Glomerular visceral epithelial cell (primary cell): ENCODE measurements around the gene RHOH.

Experiments
- DNase-seq: peaks from one replicate; pipeline ENCODE4 v3.0.0-alpha.2; 2016; ENCODE audit errors: extremely low spot score

RHOH gene

DNA sequence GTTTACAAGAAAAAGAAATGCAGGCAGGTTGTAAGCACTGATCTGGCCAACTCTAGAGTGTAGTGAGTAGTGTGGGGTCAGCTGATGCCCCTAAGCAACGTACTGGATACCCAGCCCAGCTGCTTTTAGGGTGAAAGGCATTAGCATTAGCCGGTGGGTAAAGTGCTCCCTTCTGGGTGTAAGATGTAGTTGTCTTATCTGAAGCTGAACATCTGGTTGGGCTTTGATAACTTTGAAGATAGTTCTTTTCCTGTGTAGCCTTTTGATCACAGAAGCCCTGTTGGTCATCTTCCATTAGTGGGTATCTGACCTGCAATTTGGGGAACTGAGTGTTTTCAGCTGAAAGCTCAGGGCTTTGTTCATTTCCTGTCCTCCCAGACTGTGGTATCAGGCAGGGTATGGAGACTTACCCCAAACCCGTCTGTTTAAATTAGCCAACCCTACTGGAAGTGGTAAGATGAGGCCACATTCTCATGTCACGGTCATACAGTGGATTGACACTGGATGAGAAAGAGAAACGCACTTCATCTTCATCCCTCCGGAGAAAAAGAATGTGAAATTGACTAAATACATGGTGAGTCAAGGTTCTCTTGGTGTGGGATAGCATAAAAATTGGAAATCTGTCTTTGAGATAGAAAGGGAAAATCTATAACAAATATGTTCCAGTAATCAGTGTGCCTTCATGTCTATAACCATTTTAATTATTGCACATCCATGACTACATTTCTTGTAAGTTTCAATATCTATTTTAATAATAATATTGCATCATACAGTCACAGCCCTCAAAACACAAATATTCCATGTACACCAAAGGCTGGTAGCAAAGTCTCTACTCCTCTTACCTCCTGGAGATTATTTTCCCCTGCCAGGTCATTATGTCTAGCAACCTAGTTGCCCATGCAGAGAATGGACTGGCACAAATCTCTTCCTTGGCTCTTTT is 8.7 kb downstream of the RHOH start:
- no peak for DNase-seq

DNA sequence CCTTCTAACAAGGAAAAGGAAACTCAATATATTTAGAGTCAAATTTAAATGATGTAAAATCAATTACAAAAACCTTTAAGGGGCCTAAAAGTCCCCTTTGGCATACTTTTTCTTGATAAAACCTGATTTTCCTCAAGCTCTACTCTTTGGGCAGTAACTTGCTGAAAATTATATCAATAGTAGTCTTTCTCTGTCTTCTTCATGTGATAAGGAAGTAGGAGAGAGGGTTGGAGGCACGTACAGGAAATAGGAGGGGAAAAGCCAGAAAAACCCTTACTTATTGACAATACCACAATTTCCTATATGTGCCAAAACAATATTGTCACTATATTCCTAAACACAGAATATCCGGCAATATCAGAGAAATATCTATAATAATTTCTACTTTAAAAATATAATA is 9.6 kb downstream of the RHOH start:
- DNase-seq, result no peak

DNA sequence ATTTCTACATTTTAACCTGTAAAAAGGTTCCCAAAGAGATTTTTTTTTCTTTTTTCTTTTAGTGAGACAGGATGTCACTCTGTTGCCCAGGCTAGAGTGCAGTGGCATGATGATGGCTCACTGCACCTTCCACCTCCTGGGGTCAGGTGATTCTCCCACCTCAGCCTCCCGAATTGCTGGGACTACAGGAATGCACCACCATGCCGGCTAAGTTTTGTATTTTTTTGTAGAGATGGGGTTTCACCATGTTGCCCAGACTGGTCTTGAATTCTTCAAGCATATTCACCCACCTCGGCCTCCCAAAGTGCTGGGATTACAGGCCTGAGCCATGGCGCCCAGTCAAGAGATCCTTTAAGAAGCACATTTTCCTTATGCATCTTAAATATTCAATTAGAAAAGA is 12.6 kb downstream of the RHOH start:
- DNase-seq, result no peak

DNA sequence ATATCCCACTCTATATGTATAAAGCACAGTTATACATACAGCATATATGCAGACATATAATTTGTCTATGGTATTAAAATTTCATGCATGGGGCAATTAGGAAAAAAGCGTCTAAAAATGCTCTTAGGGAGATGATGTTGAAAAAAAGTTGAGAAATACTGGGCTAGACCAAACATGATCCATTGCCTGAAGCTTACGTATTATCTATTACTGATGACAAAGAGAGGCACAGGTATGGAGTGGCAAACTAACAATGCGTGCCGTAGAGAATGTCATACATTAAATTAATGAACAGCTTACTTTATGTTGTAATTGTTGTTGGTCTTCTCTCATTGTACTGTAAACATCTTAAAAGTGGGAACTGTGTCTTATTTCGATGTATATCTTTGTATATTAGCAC is 13.9 kb downstream of the RHOH start:
- DNase-seq, result no peak

DNA sequence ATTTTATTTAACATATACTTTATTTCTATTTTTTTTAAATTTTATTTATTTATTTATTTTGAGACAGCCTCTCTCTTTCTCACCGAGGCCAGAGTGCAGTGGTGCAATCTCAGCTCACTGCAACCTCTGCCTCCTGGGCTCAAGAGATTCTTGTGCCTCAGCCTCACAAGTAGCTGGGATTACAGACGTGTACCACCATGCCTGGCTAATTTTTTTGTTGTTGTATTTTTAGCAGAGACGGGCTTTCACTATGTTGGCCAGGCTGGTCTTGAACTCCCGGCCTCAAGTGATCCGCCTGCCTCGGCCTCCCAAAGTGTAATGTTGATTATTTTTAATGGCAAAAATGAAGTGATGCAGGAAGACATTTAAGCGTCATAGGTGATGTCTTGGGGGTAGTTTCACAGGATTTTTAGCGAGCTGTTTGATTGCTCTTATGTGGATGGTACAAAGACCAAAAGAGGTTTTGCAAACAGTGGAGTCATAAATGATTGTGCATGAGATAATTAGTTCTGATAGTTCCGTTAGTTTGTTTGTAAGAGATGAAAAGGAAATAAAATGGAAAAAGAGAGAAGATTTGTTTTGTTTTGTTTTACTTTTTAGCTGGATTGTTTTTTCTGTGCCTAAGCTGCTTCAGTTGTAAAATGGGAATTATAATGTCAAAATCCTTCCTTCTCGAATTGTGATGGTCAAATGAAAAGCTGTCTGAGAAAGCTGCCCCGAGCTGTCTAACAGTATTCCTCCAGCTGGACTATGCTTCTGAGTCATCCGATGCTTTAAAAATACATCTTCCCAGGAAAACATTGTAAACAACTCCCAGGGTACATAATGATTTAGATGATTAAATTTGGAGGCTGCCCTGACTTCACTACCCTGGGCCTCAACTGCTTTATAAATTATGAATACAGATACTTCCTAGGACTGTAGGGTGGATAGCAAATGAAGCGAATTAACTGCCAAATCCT is 14.7 kb downstream of the RHOH start:
- DNase-seq, result no peak

DNA sequence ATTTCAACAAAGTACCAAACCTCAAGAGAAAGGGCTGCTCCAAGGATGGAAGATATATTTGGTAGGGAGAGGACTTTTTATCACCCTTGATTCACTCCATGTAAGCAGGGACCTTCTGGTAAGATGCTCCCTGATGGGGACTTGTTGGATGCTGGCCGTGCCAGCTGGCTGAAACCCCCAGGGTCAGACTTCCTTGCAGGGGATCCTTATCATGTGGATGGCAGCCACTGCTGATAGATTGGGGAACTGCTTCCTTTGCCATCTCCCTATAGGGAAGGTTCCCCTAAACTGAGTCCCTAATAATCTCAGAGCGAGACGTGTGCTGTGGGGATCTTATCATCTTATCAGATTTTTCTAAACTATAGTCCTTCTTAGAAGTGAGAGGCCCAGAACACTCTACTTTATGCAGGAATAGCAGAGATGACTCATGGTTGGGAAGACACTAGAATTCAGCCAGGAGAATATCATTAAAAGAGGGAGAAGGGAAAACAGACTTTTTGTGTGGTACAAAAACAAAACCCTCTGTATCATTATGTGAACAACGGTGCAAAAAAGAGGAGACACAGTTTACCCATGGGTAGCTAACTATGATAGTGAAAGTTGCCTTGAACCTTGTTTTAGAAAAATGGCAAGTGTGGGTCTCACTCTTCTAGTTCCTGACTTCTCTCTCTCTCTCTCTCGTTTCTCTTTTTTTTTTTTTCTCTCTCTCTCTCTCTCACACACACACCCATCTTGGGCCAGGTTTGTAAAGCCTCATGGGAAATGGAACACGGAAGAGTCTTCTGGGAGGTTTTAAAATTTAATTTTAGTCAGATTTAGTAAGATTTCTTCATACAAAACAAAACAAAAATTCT is 16.1 kb downstream of the RHOH start:
- no peak for DNase-seq

DNA sequence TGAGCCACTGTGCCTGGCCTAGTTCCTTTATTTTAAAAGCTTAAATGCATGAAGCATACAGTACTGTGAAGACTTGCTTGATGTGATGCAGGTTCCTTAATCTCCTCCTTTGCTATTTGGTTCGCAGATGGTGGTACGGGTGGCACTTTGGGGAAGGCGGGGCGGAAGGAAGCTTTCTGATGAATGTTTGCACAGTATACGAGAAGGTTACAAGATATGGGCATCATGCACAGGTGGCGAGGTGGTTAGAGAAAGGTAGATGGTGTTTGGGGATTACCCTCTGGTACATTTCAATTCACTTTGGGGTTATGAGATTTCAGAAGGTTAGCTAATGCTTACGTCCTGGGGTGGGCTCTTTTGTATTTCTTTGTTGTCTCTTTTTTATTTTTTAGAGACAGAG is 17.2 kb downstream of the RHOH start:
- no peak for DNase-seq

DNA sequence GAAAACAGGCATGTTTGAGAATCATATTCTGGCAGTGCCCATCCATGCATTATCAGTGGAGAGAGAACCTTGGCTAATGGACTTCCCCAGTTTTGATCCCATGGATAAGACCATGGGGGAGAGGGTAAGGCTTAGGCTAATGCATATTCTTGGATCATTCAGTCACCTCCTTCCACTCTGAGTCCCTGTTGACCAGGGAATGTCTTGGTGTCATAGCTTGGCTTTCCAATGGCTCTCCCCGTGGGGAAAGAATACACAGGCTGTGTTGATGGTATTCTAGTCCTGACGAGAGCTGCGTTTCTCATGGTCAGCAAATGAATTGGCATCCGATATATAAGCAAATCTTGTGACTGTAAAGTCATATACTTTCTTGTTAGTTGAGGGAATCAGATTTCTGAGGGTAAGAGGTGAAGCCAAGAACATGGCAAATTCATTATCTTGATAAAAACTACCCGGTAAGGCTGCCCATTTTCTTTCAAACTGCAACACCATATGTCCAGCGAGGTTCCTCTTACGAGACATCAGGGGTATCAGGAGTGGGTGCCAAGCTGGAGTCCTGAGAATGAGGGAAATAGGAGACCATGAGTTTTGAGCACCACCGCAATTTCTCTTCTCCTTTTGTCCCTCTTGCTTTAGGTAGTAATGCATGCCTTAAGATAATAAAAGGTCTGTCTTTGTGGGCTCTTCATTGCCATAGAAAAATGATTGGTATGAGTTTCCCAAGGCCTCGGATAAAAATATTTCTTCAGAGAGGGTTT is 18.0 kb downstream of the RHOH start:
- no peak for DNase-seq

DNA sequence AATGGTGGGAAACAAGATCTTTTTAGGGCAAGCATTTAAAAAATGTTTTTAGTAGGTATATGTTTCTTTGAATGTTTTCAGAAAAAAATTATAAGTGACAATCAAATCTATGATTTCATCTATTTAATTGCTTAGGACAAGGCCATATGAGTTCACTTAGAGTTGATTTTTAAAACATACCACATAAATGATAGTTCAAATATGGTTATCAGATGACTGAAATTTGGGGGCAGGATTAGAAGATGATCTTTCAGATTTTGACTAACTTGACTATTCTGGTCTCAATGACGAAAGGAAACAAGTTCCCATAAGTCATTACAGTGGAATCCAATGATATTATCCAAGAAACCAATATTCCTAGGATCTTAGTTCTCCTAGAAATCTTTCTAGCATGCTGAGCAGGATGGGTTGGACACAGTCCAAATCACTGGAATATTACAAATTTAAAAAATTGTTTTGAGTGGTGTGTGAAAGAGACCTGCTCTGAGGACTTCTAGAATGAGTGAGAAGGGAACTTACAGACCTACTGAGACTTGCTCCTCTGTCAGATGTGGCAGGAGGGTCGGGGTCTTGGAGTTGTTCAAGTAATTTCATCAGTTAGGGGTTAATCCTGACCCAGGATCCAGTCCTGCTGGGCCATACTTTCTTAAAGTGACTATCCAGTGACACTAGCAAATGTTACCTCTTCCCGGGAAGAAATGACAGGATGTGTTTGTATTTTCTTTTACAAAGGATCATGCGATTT is 20.0 kb downstream of the RHOH start:
- DNase-seq, result no peak

DNA sequence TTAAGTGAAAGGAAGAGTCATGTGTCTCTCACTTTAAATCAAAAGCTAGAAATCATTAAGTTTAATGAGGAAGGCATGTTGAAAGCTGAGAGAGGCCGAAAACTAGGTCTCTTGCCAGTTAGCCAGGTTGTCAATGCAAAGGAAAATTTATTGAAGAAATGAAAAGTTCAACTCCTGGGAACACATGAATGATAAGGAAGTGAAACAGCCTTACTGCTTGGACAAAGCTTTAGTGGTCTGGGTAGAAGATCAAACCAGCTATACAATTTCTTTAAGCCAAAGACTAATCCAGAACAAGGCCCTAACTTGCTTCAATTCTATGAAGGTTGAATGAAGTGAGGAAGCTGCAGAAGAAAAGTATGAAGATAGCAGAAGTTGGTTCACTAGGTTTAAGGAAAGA is 24.9 kb downstream of the RHOH start:
- no peak for DNase-seq

DNA sequence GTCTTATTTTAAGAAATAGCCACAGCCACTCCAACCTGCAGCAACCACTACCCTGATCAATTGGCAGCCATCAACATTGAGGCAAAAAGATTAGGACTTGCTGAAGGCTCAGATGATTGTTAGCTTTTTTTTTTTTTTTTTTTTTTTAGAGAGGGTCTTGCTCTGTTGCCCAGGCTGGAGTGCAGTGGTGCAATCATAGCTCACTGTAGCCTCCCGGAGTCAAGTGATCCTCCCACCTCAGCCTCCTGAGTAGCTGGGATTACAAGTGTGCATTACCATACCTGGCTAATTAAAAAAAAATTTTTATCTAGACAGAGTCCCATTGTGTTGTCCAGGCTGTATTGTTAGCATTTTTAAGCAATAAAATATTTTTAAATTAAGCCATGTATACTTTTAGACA is 26.5 kb downstream of the RHOH start:
- no peak for DNase-seq

DNA sequence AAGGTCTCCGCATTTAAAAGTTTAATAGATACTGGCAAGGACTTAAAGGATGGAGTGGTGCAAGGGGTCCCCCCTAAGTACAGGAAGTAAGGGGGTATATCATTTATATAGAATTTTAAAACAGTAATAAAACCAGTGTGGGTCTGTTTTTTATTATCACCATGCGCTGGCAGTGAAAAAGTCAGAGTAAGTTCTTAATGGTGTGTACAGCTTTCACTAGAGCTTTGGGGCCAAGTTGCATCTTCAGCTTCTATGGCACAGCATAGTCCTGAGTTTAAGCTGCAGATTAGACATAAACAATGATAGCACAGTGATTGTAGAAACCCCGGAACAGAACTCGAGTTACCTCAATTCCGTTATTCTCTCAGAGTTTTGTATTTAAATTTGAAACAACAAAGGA is 27.6 kb downstream of the RHOH start:
- no peak for DNase-seq

DNA sequence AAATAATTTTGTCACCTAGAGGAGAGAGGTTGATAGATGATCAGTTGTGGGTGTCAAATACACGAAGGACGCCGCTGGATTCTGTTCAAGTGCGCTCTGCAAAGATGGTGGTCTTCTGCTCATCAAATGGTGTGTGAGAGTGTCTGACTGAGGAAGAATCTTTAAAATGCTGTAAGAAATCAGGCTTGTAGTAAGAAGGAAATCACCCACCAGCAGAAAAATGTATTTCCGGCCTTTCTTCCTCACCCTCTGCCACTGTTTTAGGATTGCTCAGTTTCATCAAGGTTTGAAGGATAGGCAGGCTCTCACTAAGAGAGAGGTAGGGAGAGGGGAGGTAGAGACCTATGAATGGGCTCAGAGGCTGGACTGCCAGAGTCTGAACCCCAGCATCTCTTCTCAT is 28.7 kb downstream of the RHOH start:
- no peak for DNase-seq

DNA sequence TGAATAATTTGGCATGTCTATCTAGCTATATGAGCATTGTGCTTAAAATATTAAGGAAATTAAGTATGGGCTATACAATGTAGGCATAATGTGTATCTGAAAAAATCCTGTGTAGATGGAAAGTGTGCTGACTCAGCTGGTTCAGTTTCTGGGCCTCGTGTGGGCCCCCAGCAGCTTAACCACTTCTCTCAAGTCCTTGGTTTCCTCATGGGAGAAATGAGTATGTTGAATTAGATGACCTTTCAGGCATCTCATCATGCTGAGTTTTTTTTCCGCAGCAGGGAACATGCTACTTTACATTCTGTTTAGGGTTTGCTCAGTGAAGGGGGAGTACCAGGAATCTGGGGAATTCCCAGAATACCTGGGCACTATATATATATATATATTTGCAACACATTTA is 30.5 kb downstream of the RHOH start:
- DNase-seq, result no peak

DNA sequence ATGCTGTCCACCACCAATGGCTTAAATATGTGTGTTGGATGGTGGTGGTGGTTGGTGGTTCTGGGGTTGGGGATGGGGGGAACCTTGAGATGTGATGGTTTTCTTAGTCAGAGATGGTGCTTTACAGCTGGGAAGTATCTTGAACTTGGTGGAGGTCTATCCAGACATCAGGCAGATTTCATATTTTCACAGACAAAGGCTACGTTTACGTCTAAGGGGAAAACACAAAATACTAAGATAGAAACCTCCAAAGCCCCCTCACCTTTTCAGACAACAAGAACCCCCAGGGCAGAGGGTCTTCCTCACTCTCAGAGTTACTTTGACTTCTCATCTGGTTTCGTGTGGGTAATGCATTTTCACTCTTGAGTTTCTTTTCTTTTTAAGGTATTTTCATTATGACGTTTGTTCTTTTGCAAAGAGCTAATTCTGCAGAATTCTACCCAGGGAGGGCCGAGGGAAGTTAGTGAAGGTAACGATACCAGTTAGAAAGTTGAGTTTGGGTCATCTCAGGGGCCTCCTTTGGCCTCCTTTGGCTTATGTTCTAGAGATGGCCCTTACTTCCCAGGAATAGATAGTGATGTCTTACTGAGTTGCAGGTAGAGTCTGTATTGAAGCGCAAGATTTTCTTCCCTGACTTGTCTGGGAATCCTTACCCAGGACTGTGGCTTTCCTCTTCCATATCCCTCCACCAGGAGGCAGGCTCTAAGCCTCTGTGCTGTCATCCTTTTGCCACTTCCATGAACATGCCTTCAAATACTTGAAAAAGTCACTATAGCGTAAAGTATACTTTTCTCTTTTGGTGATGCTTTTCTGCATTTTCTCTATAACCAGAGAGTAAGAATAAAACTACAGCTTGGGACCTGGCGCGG is 31.9 kb downstream of the RHOH start:
- DNase-seq, result no peak

DNA sequence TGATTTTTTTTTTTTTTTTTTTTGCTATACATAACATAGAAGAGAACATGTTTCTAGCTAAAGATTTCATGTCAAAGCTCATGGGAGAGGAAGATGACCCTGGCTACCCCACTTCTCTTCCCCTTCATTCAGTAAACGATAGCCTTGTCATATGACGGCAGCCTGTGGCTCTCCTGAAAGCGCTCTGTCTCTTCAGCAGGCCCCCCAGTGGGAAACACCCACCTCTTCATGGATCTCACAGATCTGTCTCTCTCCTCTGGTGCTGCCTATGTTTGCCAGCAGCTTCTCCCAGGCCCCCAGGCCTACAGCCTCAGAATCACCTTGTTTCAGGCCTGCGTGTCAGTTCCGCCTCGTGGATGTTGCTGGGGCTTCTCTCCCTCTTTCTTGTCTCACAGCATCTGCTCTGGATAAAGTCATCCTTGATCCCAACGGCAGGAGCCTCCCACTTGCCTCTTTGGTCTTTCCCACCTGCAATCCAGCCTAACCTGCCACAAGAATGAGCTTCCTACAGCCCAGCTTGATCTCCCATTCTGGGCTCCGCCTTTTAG is 34.6 kb downstream of the RHOH start:
- no peak for DNase-seq

DNA sequence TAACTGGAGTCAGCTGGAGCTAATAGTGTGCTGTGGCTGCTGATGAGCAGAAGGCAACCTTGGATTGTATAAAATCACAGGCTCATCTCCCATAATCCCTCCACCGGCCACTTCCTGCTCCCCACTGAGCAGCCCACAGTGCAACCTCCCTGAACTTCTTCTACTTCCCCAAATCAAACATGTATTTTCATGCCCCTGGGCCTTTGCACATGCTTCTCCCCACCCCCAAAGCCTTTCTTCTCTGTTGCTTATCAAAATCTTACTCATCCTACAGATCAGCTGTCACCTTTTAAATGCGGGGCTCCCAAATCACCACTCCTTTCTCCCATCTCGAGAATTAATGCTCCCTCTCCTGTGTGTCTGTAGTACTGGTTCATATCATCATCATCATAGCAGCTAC is 35.8 kb downstream of the RHOH start:
- no peak for DNase-seq

DNA sequence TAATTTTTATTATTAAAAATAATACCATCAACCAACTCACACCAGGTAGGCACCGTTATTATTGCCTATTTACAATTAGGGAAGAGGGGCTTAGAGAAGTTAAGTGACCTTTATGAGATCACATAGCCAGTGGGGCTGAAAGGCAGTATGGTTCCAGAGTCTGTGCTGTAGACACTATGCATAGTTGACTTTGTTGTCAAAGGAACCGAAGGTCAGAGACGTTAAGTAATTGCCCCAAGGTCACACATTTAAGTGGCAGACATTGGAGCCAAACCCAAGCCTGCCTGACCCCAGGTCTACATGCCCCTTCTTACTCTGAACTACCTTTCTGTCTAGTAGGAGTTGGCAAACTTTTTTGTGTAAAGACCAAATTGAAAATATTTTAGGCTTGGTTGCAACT is 36.4 kb downstream of the RHOH start:
- DNase-seq, result no peak

DNA sequence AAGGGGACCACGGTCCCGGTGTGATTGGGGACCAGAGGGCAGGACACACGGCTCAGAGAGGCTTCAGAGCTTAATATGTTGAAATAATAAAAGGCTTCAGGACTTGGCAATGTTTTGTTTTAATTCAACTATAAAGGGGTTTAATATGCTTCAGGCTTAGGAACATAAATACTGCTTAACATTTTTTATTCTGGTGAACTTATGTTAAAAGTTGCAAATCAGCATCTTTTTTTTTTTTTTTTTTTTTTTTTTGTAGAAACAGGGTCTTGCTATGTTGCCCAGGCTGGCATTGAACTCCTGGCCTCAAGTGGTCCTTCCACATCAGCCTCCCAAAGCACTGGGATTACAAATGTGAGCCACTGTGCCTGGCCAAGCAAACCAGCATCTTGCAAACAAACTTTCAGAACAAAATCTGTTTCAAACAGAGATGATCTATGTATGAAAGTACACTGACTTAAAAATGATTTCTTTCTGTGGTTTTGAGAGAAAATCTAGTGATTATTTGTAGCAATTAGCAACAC is 37.7 kb downstream of the RHOH start:
- no peak for DNase-seq
